HG02623 (cell line): Measurements from ENCODE around the gene CHCHD6.

Source experiments
- ATAC-seq: cut with Tn5 transposase; IDR thresholded peaks from one replicate; pipeline ENCODE4 v1.9.1; 2021; ENCODE audit warnings: moderate library complexity; ENCODE audit not compliant: unreplicated experiment

Gene CHCHD6

GRCh38 chr3:126937533-126937932 is 233.5 kb downstream of the CHCHD6 start:
- ATAC-seq, result no peak

GRCh38 chr3:126937973-126938372 is 233.9 kb downstream of the CHCHD6 start:
- ATAC-seq, result no peak

GRCh38 chr3:126938520-126939337 is 234.7 kb downstream of the CHCHD6 start:
- no peak for ATAC-seq

- no peak for ATAC-seq
These were observed 235.3 kb downstream of the CHCHD6 start for GRCh38 chr3:126939338-126939718.

GRCh38 chr3:126939733-126940132 is 235.7 kb downstream of the CHCHD6 start:
- no peak for ATAC-seq

GRCh38 chr3:126941721-126942270 is 237.8 kb downstream of the CHCHD6 start:
- no peak for ATAC-seq

GRCh38 chr3:126944089-126944965 is 240.3 kb downstream of the CHCHD6 start:
- ATAC-seq, result no peak

GRCh38 chr3:126945171-126945721 is 241.2 kb downstream of the CHCHD6 start:
- ATAC-seq, result no peak

- ATAC-seq, result no peak
These were observed 241.9 kb downstream of the CHCHD6 start for GRCh38 chr3:126945891-126946290.

- ATAC-seq, result no peak
These were observed 242.4 kb downstream of the CHCHD6 start for GRCh38 chr3:126946405-126946804.

- no peak for ATAC-seq
These were observed 243.4 kb downstream of the CHCHD6 start for GRCh38 chr3:126947429-126947828.

GRCh38 chr3:126948980-126949535 is 245.0 kb downstream of the CHCHD6 start:
- no peak for ATAC-seq

- no peak for ATAC-seq
These were observed 247.5 kb downstream of the CHCHD6 start for GRCh38 chr3:126951561-126951960.

- no peak for ATAC-seq
These were observed 248.4 kb downstream of the CHCHD6 start for GRCh38 chr3:126952261-126952982.

- ATAC-seq, result no peak
These were observed 249.1 kb downstream of the CHCHD6 start for GRCh38 chr3:126952983-126953660.

- peak; percentile 62 for ATAC-seq
These were observed 250.3 kb downstream of the CHCHD6 start for GRCh38 chr3:126954141-126954842.

- peak; percentile 79 for ATAC-seq
These were observed 251.2 kb downstream of the CHCHD6 start for GRCh38 chr3:126955004-126955790.

- ATAC-seq, result no peak
These were observed 252.3 kb downstream of the CHCHD6 start for GRCh38 chr3:126956361-126956760.
